ENCODE results near the gene COL17A1.

Gene COL17A1

GRCh38 chr10:104072786-104073185 is 12.9 kb downstream of the COL17A1 start:
- TF ChIP-seq CTCF (IDR thresholded peaks at IDR 0.05; ENCODE audit: low read depth, low read length, missing control alignments): no peak
- no peak overlapping the region for H3K4me3 ChIP-seq (ENCODE audit: low read depth, low read length)
- DNase-seq (ENCODE audit: low read depth): no peak

GRCh38 chr10:104069613-104070012 is 16.1 kb downstream of the COL17A1 start:
- no peak overlapping the region for H3K4me3 ChIP-seq (ENCODE audit: low read depth, low read length)
- no peak for TF ChIP-seq CTCF (IDR thresholded peaks at IDR 0.05; ENCODE audit: low read depth, low read length, missing control alignments)
- DNase-seq (ENCODE audit: low read depth): no peak

GRCh38 chr10:104067525-104067924 is 18.2 kb downstream of the COL17A1 start:
- DNase-seq (ENCODE audit: low read depth): no peak
- TF ChIP-seq CTCF (IDR thresholded peaks at IDR 0.05; ENCODE audit: low read depth, low read length, missing control alignments): no peak
- H3K4me3 ChIP-seq (ENCODE audit: low read depth, low read length): no peak overlapping the region

- no peak overlapping the region for H3K4me3 ChIP-seq (ENCODE audit: low read depth, low read length)
- no peak for DNase-seq (ENCODE audit: low read depth)
- TF ChIP-seq CTCF (IDR thresholded peaks at IDR 0.05; ENCODE audit: low read depth, low read length, missing control alignments): no peak
These were observed 18.7 kb downstream of the COL17A1 start for GRCh38 chr10:104066945-104067344.

- TF ChIP-seq CTCF (IDR thresholded peaks at IDR 0.05; ENCODE audit: low read depth, low read length, missing control alignments): no peak
- no peak for DNase-seq (ENCODE audit: low read depth)
- H3K4me3 ChIP-seq (ENCODE audit: low read depth, low read length): no peak overlapping the region
These were observed 19.9 kb downstream of the COL17A1 start for GRCh38 chr10:104065748-104066147.

GRCh38 chr10:104061196-104061595 is 24.5 kb downstream of the COL17A1 start:
- no peak for DNase-seq (ENCODE audit: low read depth)
- TF ChIP-seq CTCF (IDR thresholded peaks at IDR 0.05; ENCODE audit: low read depth, low read length, missing control alignments): no peak
- no peak overlapping the region for H3K4me3 ChIP-seq (ENCODE audit: low read depth, low read length)

GRCh38 chr10:104059364-104059763 is 26.3 kb downstream of the COL17A1 start:
- no peak for DNase-seq (ENCODE audit: low read depth)
- no peak for TF ChIP-seq CTCF (IDR thresholded peaks at IDR 0.05; ENCODE audit: low read depth, low read length, missing control alignments)
- H3K4me3 ChIP-seq (ENCODE audit: low read depth, low read length): no peak overlapping the region

Data from GM12864 (cell line).